Activated CD4-positive, alpha-beta T cell treated with anti-CD3 and anti-CD28 coated beads, Interleukin-2, amount 50 U/mL, for 1 hour (primary cell): ENCODE results near the gene WWC1.
"Not testable (repeated sequence)": the region's sequence is repeated elsewhere in the genome, so short reads cannot be mapped to it uniquely, and the experiment has no call there.

Experiments used
- DNase-seq: peaks from one replicate; pipeline ENCODE4 v3.0.0-alpha.2; 2020

Gene WWC1

DNA sequence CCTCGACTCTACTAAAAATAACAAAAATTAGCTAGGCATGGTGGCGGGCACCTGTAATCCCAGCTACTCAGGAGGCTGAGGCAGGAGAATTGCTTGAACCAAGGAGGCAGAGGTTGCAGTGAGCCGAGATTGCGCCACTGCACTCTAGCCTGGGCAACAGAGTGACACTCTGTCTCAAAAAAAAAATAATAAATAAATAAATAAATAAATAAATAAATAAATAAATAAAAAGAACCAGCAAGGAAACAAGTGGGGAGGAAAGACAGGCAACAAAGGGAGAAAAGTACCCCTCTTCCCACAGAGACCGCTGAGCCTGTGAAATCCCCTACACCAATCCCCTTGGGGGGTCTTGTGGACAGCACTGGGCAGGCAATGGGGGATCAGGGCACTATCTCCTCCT, 4.6 kb upstream of the WWC1 start:
- DNase-seq = not testable (repeated sequence)

DNA sequence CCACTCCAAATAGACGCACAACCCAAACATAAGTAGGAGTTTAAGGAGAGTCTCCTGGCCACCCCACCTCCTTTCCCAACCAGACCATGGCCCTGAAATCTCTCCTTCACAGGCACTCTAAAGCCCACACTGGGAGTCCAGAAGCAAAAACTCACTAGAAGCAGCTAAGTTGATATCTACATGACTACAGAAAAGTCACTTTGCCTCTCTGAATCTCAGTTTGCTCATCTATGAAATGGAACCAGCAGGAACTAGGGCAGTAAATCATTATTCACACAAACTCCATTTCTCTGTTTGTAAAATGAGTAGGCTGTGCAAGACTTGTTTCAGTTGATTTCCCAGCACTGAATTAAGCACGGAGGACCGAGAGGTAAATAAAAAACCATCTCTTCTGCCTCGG, 4.1 kb upstream of the WWC1 start:
- no peak for DNase-seq

DNA sequence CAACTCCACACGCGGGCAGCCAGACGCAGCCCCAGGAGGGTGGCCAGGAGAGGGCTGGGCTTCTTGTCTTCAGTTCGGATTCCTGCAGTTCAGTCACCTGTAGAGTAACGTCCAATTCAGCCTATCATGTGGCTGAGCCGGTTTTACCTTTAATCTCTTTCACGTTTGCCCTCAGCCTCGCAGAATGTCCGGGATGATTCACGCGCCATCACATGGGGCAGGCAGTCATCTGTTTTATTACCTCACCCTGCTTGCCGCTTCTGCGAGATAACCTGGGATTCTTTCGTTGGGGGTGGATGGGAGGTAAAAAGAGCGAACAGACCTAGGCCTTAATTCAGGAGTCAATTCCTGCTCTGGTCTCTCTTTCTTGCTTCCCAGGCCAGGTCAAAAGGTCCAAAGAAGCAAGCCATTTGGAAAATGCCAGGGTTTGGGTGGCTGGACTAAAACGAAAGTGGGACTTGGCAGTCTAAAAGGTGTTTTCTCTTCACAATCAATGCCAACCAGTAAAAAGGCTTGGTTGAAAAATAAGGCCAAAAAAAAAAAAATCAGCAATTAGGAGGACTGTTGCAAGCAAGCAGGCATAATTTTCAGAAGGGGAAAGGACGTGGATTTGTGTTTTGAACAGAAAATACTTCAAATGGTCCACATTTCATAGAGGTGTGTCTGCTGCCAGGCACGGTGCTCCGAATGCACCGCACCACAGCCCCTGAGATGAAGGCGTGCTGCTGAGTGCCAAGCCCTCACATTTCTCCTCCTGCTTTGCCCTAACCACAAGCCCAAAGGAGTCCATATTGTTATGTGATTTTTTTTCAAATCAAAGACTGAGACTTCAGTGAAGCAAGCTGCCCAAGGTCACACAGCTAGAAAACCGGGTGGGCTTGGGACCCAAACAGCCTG, 2.8 kb upstream of the WWC1 start:
- no peak for DNase-seq

- no peak for DNase-seq
Observed at GRCh38 chr5:168290902-168291341, 523 bp upstream of the WWC1 start.

DNA sequence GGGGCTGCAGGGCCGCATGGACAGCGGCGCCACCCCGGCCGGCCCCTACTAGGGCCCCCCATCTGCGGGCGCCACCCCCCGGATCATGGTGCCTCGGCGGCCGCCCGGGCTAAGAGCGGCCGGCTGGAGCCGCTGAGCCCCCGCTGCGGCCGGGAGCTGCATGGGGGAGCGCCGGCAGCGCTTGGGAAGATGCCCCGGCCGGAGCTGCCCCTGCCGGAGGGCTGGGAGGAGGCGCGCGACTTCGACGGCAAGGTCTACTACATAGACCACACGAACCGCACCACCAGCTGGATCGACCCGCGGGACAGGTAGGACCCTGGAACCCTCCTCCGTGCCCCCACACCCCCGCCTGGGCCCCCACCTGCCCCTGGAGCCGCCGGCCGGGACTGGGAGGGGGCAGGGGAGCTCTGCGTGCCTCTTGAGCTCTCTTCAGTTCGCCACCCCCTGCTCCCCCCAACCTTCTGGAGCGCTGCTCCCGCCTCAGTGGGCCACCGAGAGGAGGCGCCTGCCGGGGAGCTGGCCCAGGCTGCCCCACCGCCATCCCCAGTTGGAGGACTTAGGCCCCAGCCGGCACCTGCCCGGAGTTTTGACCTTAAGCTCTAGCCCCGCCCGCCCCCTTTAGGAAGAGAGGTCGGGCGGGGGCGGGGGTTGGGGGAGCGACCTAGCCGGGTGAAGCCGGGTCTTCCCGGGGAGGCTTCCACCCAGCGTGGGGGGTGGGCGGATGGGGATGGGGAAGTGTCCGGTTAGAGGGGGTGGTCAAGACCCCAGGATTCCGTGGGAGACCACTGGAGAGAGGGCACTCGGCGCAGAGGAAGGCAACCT, 730 bp downstream of the WWC1 start:
- no peak for DNase-seq

- no peak for DNase-seq
Observed at GRCh38 chr5:168292786-168293696, 1.6 kb downstream of the WWC1 start.

- DNase-seq = no peak
Observed at GRCh38 chr5:168295574-168296201, 4.2 kb downstream of the WWC1 start.

DNA sequence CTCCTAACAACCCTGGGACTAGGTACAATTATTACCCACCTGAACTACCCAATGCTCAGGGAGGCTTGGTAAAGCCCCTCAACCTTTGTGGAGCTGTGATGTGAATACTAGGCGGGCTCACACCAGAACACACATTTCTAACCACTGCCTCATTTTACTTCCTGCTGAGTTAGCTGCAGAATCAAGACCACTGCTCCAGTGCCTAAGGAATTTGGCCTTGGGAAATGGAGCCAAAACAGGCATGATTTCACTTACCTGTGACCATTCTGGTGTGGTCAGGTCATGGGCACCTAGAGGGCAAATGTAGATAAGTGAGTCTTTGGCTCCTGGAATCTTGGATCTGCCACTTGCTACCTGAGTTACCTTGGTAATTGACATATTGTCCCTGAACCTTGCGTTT, 5.2 kb downstream of the WWC1 start:
- no peak for DNase-seq

GRCh38 chr5:168298949-168299348, 7.5 kb downstream of the WWC1 start:
- DNase-seq = no peak

- DNase-seq = no peak
Observed at GRCh38 chr5:168299372-168299771, 7.9 kb downstream of the WWC1 start.

GRCh38 chr5:168300326-168301182, 9.1 kb downstream of the WWC1 start:
- no peak for DNase-seq

- no peak for DNase-seq
Observed at GRCh38 chr5:168301593-168302390, 10.3 kb downstream of the WWC1 start.

DNA sequence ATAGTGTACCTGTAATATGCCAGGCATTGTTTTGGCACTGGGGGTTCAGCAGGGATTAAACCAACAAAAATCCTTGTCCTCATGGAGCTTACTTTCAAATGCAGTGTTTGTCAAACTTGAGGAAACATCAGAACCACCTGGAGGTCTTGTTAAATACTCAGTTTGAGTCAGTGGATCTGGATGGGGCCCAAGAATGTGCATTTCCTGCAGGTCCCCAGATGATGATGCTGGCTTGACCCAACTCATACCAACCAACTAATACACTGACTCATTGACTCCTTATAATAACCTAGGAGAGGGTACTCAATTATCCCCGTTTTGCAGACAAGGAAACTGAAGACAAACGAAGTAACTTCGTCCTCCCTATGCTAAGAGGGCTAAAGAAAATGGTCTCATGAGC, 11.3 kb downstream of the WWC1 start:
- no peak for DNase-seq

DNA sequence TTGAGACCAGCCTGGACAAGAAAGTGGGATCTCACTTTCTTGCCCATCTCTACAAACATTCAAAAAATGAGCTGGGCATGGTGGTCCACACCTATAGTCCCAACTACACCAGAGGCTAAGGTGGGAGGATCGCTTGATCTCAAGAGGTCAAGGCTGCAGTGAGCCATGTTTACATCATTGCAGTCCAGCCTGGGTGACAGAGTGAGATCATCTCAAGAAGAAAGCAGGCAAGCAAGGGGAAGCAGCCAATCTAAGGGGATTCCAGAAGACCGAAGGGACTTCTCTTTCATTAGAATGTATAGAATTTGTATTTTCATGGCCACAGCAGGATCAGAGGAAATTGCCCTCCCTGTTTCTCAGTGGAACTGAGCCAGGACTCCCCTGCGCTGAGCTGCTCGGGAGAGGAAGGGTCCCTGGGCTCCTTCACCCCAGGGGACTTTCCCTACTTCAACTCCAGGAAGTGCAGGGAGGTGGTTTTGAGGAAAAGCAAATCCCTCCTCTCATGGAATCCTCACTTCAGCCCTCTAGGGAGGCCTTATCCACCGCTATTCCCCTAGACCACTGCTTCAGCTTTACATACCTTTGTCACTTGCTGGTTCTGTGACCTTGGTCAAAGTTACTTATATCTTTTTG, 12.1 kb downstream of the WWC1 start:
- DNase-seq = no peak

- no peak for DNase-seq
Observed at GRCh38 chr5:168304349-168304748, 12.9 kb downstream of the WWC1 start.

DNA sequence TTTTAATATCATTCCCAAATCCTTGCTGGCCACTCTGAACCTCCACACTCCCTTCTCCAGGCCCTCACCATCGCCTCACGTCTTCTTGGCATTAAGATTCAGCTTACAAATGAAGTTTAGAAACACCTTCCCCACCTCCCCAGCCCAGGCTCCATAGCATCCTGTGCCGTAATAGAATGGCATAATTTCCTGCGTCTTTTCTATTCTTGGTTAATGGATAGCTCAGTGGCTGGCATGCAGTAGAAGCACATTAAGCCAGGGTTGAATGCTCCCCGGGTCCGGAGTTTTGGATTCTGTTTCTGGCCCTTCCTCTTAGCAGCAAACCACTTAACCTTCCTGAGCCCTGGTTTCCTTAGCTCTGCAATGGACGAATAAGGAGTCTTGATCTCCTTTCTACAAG, 13.8 kb downstream of the WWC1 start:
- no peak for DNase-seq

DNA sequence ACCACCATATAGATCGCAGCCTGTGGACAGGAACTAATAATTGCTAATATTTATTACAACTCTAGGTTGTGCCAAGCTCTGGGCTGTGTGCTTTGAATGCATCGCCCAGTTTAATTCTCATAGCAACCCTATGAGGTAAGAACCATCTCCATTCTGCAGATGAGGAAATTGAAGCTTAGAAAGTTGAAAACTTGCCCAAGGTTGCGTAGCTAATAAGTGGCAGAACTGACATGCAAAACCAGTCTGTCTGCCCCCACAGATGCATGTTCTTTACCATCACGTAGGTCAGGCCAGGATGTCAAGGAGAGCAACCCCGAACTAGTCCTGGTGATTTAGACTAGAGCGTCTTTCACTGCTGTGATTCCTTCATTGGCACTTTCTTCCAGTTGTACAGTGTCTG, 15.6 kb downstream of the WWC1 start:
- no peak for DNase-seq

GRCh38 chr5:168307925-168308584, 16.6 kb downstream of the WWC1 start:
- DNase-seq = no peak

DNA sequence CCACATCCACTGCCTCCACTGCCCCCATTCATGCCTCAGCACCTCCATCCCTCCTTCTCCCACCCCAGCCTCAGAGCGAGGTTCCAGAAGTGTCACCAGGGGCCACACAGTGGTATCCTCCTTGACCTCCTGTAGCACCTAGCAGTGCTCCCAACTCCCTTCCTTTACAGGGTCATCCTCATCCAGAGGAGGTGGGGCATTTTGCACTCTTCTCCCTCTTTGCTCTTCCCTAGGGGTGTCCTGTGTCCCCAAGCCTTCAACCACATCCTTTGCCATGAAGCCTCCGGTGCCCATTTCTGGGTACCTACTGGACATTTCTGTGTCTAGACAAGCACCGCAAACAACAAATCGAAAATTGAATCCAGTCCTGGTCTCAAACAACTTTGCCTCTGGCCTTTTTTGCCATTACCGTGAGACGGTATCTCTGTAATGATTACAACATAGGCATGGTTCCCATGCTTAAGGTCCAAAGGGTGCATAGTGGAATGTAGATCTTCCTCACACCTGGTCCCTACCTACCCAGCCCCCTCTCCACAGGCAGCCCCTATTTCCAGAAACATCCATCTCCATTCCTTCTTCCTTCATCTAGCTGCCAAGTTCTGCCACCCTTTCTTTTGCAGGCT, 17.6 kb downstream of the WWC1 start:
- DNase-seq = no peak
